Measurements from ENCODE around the gene AP3S2.

DNA sequence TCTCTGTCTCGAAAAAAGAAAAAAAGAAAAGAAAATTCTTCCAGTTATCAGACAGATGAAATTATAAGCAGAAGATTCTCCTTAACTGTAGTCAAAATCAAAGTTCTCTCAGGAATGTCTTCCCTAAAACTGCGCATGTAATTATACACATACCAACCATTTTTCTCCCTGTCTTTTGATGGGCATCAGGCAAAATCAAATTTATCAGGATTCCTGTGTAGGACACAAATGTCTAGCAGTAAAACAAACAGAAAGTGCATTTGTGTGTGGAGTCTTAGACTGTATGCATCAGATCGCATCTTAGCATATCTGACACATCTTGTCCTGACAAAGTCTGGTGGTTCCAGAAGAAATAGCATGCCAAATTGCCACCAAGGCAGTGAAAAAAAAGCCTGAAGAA, 22.9 kb upstream of the AP3S2 start:
- TF ChIP-seq, protein P1, sequence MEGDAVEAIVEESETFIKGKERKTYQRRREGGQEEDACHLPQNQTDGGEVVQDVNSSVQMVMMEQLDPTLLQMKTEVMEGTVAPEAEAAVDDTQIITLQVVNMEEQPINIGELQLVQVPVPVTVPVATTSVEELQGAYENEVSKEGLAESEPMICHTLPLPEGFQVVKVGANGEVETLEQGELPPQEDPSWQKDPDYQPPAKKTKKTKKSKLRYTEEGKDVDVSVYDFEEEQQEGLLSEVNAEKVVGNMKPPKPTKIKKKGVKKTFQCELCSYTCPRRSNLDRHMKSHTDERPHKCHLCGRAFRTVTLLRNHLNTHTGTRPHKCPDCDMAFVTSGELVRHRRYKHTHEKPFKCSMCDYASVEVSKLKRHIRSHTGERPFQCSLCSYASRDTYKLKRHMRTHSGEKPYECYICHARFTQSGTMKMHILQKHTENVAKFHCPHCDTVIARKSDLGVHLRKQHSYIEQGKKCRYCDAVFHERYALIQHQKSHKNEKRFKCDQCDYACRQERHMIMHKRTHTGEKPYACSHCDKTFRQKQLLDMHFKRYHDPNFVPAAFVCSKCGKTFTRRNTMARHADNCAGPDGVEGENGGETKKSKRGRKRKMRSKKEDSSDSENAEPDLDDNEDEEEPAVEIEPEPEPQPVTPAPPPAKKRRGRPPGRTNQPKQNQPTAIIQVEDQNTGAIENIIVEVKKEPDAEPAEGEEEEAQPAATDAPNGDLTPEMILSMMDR (conservative IDR thresholded peaks at IDR 0.05; ENCODE audit: low read length): no peak
- TF ChIP-seq EZH2phosphoT487 (IDR thresholded peaks at IDR 0.05; ENCODE audit: borderline replicate concordance): no peak

Measured in Loucy (cell line).